ENCODE results near the gene TCP10L.
"Not testable (repeated sequence)": the region's sequence is repeated elsewhere in the genome, so short reads cannot be mapped to it uniquely, and the experiment has no call there.

The TCP10L gene

GRCh38 chr21:32585970-32586369 lies 647 bp upstream of the TCP10L start:
- DNase-seq (ENCODE audit: low read depth), result no peak

- no peak for DNase-seq (ENCODE audit: low read depth)
Observed at GRCh38 chr21:32584472-32584871, 851 bp downstream of the TCP10L start.

- no peak for DNase-seq (ENCODE audit: low read depth)
Observed at GRCh38 chr21:32581732-32582131, 3.6 kb downstream of the TCP10L start.

GRCh38 chr21:32580949-32581348 lies 4.4 kb downstream of the TCP10L start:
- no peak for DNase-seq (ENCODE audit: low read depth)

GRCh38 chr21:32578107-32578691 lies 7.1 kb downstream of the TCP10L start:
- no peak for DNase-seq (ENCODE audit: low read depth)

- DNase-seq (ENCODE audit: low read depth), result no peak
Observed at GRCh38 chr21:32576011-32576410, 9.3 kb downstream of the TCP10L start.

GRCh38 chr21:32574946-32575925 lies 10.1 kb downstream of the TCP10L start:
- DNase-seq (ENCODE audit: low read depth), result no peak

- no peak for DNase-seq (ENCODE audit: low read depth)
Observed at GRCh38 chr21:32572574-32573420, 12.5 kb downstream of the TCP10L start.

GRCh38 chr21:32570456-32570855 lies 14.9 kb downstream of the TCP10L start:
- DNase-seq (ENCODE audit: low read depth), result no peak

- peak; percentile 65 for DNase-seq (ENCODE audit: low read depth)
Observed at GRCh38 chr21:32569261-32570230, 15.8 kb downstream of the TCP10L start.

- no peak for DNase-seq (ENCODE audit: low read depth)
Observed at GRCh38 chr21:32567626-32568025, 17.7 kb downstream of the TCP10L start.

GRCh38 chr21:32566741-32567389 lies 18.5 kb downstream of the TCP10L start:
- DNase-seq (ENCODE audit: low read depth), result no peak

- no peak for DNase-seq (ENCODE audit: low read depth)
Observed at GRCh38 chr21:32565856-32566465, 19.4 kb downstream of the TCP10L start.

- DNase-seq (ENCODE audit: low read depth), result no peak
Observed at GRCh38 chr21:32562915-32563314, 22.4 kb downstream of the TCP10L start.

- DNase-seq (ENCODE audit: low read depth), result no peak
Observed at GRCh38 chr21:32562426-32562825, 22.9 kb downstream of the TCP10L start.

- DNase-seq (ENCODE audit: low read depth), result not testable (repeated sequence)
Observed at GRCh38 chr21:32561476-32561875, 23.8 kb downstream of the TCP10L start.

GRCh38 chr21:32560896-32561295 lies 24.4 kb downstream of the TCP10L start:
- DNase-seq (ENCODE audit: low read depth), result no peak

- no peak for DNase-seq (ENCODE audit: low read depth)
Observed at GRCh38 chr21:32559006-32559610, 26.2 kb downstream of the TCP10L start.

- DNase-seq (ENCODE audit: low read depth), result no peak
Observed at GRCh38 chr21:32558106-32558505, 27.2 kb downstream of the TCP10L start.

Data from stimulated activated CD4-positive, alpha-beta T cell treated with anti-CD3 and anti-CD28 coated beads, Interleukin-2, amount 100 ng/mL, for 4 hours (primary cell).